ENCODE measurements around the gene ADISSP. TPM values are rescaled to one million over a fixed set of nuclear protein-coding genes. Genes with fewer than 3 reads are reported as not detected.

ADISSP gene
- total and polyA plus RNA-seq, 2 of the 8 experiments (the other 6 are each of a cell fraction or from before 2014, with no cell fraction given): 111 to 141 TPM

- Histone ChIP-seq H2BK5ac (ENCODE audit: low read depth, low read length) (no peak overlapping the region), H3K27ac (ENCODE audit: low read depth, low read length) (no peak overlapping the region)
Observed at GRCh38 chr20:3743251-3743650, 24.3 kb downstream of the ADISSP start.

More at GRCh38 chr20:3743251-3743650, 24.3 kb downstream of the ADISSP start:
- Histone ChIP-seq H3K27me3 (replicated peaks in 1 of 4; ENCODE audit: control insufficient read depth in 3 of 4, extremely low read depth in 1 of 4, insufficient read depth in 3 of 4, low read length in 3 of 4) (peaks cover 0 to 6% (median 5%) of the 10 kb centered on the region in 4 experiments; a peak in 3 of 7 replicates), H2AK5ac (ENCODE audit: low read depth, low read length) (no peak overlapping the region), H3K18ac (ENCODE audit: extremely low read depth, low read length) (no peak overlapping the region), H3K79me1 (ENCODE audit: low read depth, low read length) (no peaks in the 10 kb centered on the region), H4K5ac (ENCODE audit: insufficient read length, low read depth, low read length) (no peak overlapping the region), H3K23ac (ENCODE audit: insufficient read length) (no peak overlapping the region), H3K56ac (replicated peaks; ENCODE audit: insufficient read length, low read depth, low read length) (no peak overlapping the region), H4K20me1 (replicated peaks in 1 of 2; ENCODE audit: control insufficient read depth in 1 of 2, insufficient read depth in 2 of 2, low read length in 2 of 2) (no peaks in the 10 kb centered on the region), H2BK15ac (ENCODE audit: low read length) (no peak overlapping the region), H2BK20ac (ENCODE audit: low read length) (no peak overlapping the region), H2BK12ac (ENCODE audit: low read depth, low read length) (no peak overlapping the region), H3K36me3 (ENCODE audit: control insufficient read depth in 2 of 4, insufficient read depth in 4 of 4, low read length in 3 of 4) (no peaks in the 10 kb centered on the region), H3K9ac (replicated peaks in 1 of 4; ENCODE audit: extremely low read depth in 1 of 4, low read depth in 3 of 4, low read length in 3 of 4) (no peak overlapping the region), H3K9me3 (ENCODE audit: insufficient read depth in 2 of 2, low read depth in 1 of 2, low read length in 1 of 2) (no peaks in the 10 kb centered on the region), H3K79me2 (ENCODE audit: control insufficient read depth in 1 of 2, insufficient read depth in 2 of 2, low read length in 2 of 2) (no peaks in the 10 kb centered on the region), H3K4me3 (ENCODE audit: extremely low read depth in 1 of 4, insufficient read depth in 2 of 4, low read depth in 3 of 4, low read length in 4 of 4) (no peak overlapping the region), H2BK120ac (replicated peaks; ENCODE audit: low read depth, low read length) (no peak overlapping the region), H3K23me2 (ENCODE audit: low read depth, low read length) (peaks cover 6% of the 10 kb centered on the region; the same call in 1 of the 2 replicates), H3K14ac (ENCODE audit: insufficient read length) (no peak overlapping the region), H3K4ac (replicated peaks; ENCODE audit: insufficient read length, low read depth, low read length) (no peak overlapping the region), H4K91ac (replicated peaks; ENCODE audit: insufficient read length, low read length) (no peak overlapping the region), H4K8ac (ENCODE audit: extremely low read depth, insufficient read depth, low read length) (no peak overlapping the region), H2AFZ (ENCODE audit: low read length) (no peak overlapping the region), H3K4me2 (ENCODE audit: insufficient read depth in 1 of 2, low read depth in 2 of 2, low read length in 2 of 2) (no peak overlapping the region), H3K4me1 (replicated peaks in 1 of 4; ENCODE audit: control insufficient read depth in 3 of 4, insufficient read depth in 4 of 4, low read length in 3 of 4) (peaks cover 0 to 22% (median 16%) of the 10 kb centered on the region in 4 experiments; a peak in 6 of 7 replicates)
- DNase-seq (ENCODE audit: low read depth in 1 of 2, low spot score in 2 of 2): no peak
- TF ChIP-seq BCL11A (IDR thresholded peaks at IDR 0.05; ENCODE audit: low read depth in 2 of 2, low read length in 2 of 2) (no peak), EP300 (IDR thresholded peaks at IDR 0.05; ENCODE audit: borderline replicate concordance in 1 of 2, low read depth in 2 of 2, low read length in 2 of 2) (no peak), YY1 (IDR thresholded peaks at IDR 0.05; ENCODE audit: low read depth, low read length) (no peak), JUN (IDR thresholded peaks at IDR 0.05; ENCODE audit: low read depth, low read length) (no peak), RNF2 (IDR thresholded peaks at IDR 0.05; ENCODE audit: borderline replicate concordance, low read depth, low read length, missing control alignments, poor library complexity, severe bottlenecking) (no peak), USF2 (IDR thresholded peaks at IDR 0.05; ENCODE audit: low read length) (no peak), PHF8 (conservative IDR thresholded peaks at IDR 0.05; ENCODE audit: low read depth, low read length) (no peak), CHD1 (IDR thresholded peaks at IDR 0.05; ENCODE audit: low read depth, low read length) (no peak), SIX5 (IDR thresholded peaks at IDR 0.05; ENCODE audit: low read depth, low read length) (no peak)
- TF ChIP-seq, protein P1, sequence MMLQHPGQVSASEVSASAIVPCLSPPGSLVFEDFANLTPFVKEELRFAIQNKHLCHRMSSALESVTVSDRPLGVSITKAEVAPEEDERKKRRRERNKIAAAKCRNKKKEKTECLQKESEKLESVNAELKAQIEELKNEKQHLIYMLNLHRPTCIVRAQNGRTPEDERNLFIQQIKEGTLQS (IDR thresholded peaks at IDR 0.05; ENCODE audit: insufficient read depth, low read depth, low read length): no peak
- WGBS, 2 experiments (ENCODE audit: extremely low coverage in 1 of 2, insufficient coverage in 1 of 2, insufficient read length in 1 of 2, insufficient replicate concordance in 2 of 2, low coverage in 1 of 2, low lambda C conversion rate in 2 of 2, missing lambda C conversion rate in 1 of 2): 70% methylated on average over 2 of the region's 2 CpGs; no CpG with 5 or more reads in 1 of the 2 experiments
- CTCF ChIA-PET (ENCODE audit: partially characterized antibody): interaction anchor here (0.7 to 18.6 kb wide), 6 partner anchors 11 to 67 kb away, joined by 3 to 308 read pairs (median 8); partner anchors contain the start of genes ADISSP, HSPA12B, SIGLEC1 and SPEF1
- FAIRE-seq: no peak
- POLR2A ChIA-PET (ENCODE audit: partially characterized antibody): interaction anchor here (0.7 to 3.6 kb wide), 4 partner anchors 10 to 58 kb away, joined by 3 to 13 read pairs (median 4); partner anchors contain the start of gene HSPA12B
